Stimulated activated CD4-positive, alpha-beta T cell treated with anti-CD3 and anti-CD28 coated beads, Interleukin-4, amount 100 ng/mL, for 24 hours (primary cell): ENCODE data around the gene ANKS1A.
"Not testable (repeated sequence)": the region's sequence is repeated elsewhere in the genome, so short reads cannot be mapped to it uniquely, and the experiment has no call there.

ENCODE experiments used
- DNase-seq: peaks from one replicate; pipeline ENCODE4 v3.0.0-alpha.2; 2020

The ANKS1A gene

DNA sequence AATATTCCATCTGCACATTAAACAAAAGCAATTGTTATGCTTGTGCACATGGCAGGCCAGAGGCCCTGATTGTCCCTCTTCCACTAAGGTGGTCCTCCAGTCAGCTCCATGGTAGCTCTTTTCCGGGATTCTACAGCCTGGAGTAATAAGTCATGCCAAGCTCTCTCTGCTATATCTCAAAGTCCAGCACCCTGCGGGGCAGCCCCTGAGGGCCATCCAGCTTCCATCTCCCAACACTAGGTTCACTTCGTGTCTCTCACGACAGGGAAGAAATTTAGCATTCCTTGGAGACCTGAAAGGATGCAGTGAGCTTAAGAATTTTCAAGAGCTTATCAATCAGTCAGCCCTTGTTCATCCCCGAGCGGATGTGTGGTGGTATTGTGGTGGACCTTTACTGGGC is 112.3 kb downstream of the ANKS1A start:
- DNase-seq: not testable (repeated sequence)

DNA sequence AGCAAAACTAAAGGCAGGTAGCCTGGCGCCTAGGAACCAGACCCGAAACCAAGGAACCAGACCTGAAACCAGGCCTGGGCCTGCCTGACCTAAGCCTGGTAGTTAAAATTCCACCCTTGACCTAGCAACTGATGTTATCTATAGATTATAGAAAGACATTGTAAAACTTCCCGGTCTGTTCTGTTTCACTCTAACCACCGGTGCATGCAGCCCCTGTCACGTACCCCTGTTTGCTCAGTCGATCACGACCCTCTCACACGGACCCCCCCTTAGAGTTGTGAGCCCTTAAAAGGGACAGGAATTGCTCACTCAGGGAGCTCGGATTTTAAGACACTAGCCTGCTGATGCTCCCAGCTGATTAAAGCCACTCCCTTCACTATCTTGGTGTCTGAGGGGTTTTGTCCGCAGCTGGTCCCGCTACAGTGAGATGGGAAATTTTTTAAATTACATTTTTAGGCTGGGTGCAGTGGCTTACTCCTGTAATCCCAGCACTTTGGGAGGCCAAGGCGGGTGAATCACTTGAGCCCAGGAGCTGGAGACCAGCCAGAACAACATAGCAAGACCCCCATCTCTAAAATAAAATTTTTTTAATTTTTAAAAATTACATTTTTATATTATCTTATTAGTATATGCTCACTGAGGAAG is 115.0 kb downstream of the ANKS1A start:
- not testable (repeated sequence) for DNase-seq

- no peak for DNase-seq
Observed at GRCh38 chr6:35007016-35007415, 118.0 kb downstream of the ANKS1A start.

DNA sequence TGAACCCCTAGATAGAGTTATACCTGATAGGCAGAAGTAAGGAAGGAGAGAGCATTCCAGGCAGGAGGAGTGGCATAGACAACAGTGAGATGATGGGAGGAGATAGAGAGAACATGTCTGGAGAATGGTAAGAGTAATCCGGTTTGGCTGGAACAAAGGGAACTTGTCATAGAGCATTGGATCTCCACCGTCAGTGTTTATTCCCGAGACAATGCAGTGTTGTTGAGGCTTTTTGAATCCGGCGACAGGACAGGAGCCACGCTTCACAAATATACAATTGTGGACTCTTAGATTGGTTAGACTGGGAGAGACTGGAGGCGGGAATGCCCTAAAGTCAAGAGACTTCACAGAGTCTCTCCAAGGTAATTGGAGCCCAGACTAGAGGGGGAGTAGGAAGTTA is 119.8 kb downstream of the ANKS1A start:
- no peak for DNase-seq

DNA sequence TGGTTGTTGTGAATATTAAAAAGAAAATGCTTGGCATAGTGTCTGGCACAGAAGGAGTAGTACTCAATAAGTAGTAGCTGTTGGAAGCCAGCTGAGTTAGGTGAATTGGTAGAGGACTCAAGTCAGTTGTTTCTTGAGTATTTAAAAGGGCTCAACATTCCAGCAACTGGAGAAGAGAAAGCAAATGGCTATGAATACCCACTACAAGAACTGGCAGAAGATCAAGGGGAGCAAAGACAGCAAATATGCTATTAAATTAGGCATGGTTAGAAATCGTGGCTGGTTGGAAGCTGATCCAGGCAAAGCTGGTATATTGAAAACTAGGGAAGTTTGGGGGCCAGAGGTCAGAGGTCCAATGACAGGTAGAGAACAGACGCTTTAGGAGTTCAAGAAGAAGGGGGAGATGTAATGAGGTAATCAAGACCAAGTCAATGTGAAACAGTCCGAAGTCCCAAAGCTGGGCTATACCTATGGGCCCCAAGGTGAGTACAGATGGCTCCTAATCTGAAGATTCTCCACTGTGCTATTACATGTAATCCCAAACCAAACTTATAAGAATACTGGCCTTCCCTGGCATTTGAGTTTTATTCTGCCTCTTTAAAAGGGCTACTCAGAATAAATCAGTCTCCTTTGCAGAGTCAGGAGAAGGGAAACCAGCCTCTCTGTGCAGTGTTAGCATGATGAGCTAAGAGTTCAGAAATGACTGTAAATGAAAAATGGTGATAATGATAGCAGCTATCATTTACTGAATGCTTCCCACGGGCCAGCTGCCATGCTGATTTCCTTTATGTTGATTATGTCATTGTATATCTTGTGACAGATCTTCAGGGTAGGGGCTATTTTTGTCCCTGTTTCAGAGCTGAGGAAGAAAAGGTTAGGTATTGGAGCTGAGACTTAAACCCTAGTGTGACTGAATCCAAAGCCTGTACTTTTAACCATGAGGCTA is 122.3 kb downstream of the ANKS1A start:
- DNase-seq: no peak

DNA sequence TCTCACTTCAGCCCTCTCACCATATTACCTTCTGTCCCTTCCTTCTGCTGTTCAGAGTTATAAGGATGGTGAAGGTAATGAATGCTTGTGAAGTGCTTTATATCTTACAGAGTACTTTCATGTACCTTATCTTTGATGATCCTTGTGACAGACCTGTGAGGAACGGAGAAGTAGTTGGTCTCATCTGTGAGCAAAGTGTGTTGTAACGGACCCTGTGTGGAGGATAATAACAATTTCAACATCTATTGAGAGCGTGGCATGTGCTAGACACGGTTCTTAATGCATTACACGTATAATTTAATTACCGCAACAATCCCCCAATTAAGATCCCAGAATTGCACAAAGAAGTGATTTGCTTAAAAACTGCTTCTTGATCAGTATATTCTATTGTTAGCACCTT is 124.6 kb downstream of the ANKS1A start:
- DNase-seq: no peak

DNA sequence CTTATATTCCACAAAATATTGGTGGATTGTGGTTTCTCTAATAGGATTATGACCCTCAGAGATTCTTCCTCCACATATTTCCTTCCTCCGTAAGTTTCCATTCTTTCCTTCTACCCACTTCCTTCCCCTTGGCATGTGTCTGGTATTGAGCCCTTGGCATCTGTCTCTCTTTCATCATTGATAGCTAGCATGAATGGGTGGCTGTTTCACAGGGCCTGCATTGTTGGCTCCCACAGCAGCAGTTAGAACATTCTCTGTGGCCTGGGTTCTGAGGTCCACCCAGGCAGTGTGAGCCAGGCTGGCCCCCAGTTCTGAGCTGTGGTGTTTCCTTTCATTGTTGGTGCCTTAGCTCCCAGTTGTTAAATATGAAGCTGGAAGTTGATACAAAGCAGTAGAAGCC is 125.3 kb downstream of the ANKS1A start:
- no peak for DNase-seq

- no peak for DNase-seq
Observed at GRCh38 chr6:35014786-35015185, 125.7 kb downstream of the ANKS1A start.

DNA sequence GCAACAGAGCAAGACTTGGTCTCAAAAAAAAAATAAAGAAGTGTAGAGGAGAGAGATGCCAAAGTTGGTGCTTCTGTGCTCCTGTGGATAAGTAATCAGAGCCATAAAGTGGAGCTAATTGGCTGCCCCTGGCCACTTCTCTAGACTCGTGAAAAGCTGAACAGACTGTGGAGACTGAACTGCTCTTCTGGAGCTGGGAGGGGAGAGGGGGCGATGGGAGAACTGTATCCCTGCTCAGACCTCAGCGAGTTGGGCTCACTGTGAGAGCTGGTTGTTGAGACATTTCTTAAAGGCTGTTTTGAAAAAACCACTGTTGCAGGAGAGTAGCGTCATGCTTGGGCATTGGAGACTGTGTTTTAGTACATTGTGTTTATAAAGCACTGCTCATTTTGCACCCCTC is 126.4 kb downstream of the ANKS1A start:
- no peak for DNase-seq

DNA sequence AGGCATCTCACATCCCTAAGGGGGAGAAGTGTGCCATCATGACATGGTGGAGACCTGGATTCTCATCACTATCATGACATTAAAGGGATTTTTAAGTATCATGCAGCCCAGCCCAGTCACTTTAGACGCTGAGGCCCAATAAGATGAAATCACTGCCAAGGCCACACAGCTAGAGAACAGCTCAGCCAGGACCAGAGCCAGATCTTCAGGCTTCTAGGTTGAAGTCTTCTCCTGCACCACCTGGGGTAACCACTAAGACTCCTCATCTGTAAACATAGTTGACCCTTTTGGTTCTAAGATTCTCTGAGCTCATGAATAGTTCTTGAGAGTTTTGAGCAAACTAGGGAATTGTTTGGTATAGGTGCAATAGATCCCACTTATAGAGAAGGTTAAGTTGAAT is 126.9 kb downstream of the ANKS1A start:
- DNase-seq: no peak

DNA sequence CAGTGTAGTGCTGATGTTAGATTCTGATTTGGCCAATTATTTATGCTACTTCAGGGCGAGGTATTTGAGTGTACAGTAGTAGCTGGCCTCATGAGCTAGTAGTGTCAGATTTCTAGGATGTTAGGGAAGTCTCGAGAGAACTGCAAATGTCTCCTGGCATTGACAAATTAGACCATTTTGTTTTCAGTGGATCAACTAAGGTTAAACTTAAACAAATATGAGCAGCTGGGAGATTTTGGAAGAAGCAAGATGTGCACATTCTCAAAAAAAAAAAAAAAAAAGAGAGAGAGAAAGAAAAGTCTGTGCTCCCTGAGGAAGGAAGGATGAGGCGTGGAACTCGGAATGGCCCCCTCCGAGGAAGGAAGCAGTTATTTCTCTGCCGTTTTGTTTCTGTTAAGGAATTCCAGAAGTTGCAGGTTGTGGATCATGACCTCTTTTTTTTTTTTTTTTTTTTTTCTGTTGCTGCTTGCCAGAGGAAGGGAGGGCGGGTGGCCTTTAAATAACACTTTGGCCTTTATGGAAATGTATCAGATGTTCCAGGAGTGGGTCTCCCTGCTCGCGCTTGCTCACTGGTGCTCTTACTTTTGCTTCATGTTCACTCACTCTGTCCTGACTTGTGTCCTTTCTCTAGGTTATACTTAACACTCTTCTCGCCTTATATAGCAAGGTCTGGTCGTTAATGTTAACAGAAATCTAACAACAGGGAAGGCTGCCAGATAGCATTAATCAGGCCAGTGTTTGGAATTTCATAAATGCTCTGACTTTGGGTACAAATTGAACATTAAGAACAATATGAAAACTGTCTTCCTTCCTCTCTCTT is 127.7 kb downstream of the ANKS1A start:
- DNase-seq: no peak

DNA sequence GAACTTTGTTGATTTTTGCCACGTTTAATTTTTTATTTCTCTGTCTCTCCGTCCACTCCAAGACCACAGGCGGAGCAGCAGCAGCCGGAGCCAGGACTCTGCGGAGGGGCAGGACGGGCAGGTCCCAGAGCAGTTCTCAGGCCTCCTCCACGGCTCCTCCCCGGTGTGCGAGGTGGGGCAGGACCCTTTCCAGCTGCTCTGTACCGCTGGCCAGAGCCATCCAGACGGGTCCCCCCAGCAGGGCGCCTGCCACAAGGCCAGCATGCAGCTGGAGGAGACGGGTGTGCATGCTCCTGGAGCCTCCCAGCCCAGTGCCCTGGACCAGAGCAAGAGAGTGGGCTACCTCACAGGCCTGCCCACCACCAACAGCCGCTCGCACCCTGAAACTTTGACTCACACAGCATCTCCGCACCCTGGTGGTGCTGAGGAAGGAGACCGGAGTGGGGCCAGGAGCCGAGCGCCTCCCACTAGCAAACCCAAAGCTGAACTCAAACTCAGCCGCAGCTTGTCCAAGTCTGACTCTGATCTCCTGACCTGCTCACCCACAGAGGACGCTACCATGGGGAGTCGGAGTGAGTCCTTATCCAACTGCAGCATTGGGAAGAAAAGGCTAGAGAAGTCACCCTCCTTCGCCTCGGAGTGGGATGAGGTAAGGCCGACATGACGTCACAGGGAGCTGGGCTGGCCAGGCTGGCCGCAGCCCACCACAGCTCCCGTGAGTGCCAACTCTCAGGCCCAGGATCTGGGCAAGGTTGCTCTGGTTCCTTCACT is 128.5 kb downstream of the ANKS1A start:
- no peak for DNase-seq

- no peak for DNase-seq
Observed at GRCh38 chr6:35018182-35018519, 129.1 kb downstream of the ANKS1A start.

- no peak for DNase-seq
Observed at GRCh38 chr6:35018746-35019145, 129.7 kb downstream of the ANKS1A start.

DNA sequence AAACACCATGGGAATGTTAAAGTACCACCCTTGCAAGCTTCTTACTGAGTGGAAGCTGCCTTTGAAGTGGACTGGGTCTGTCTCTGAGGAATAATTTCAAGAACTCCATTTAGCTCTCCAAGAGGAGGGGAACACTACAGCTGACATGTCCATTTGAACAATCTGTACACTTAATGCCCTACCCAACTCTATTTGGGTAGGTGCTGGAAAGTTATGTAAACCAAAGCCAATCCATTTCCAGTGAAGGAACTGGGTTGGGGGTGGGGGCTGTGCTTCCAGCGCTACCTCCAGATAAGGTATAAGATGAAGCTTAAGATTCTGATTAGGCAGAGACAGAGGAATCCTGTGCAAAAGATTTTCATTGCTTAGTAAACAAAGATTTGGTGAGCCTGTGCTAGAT is 130.1 kb downstream of the ANKS1A start:
- DNase-seq: no peak

- no peak for DNase-seq
Observed at GRCh38 chr6:35019831-35020230, 130.8 kb downstream of the ANKS1A start.

- no peak for DNase-seq
Observed at GRCh38 chr6:35021004-35021403, 131.9 kb downstream of the ANKS1A start.

GRCh38 chr6:35023091-35024000 is 134.3 kb downstream of the ANKS1A start:
- no peak for DNase-seq

DNA sequence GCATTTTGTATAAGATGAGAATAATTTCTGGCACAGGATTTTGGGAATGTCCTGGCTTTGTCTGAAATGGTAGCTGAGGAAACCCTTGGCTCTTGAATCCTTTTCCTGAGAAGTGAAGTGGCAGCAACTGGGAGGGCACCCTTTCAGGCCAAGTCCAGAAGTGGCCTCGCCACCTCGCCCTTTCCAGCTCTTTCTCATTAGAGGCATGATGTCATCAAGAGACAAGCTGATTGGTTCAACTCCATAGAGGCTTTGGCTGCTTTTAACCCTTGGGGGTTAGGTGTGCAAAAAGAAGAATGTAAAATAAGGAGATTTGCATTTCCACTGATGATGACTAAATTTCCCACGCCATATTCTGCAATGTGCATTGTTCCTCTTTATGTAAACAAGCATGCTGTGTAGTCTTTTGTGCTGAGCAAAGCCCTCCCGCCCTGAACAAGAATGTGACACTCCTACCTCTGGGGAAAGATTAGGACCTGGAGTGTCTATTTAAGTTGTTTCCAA is 135.5 kb downstream of the ANKS1A start:
- DNase-seq: no peak

GRCh38 chr6:35025232-35026188 is 136.5 kb downstream of the ANKS1A start:
- DNase-seq: no peak
